SU-DHL-6 (cell line): ENCODE measurements around the gene ITGA1.

Experiments
- CTCF ChIP-seq: fragments of 200-600 bp; sonication (generic); IDR thresholded peaks from one replicate; pipeline ENCODE4 v1.5.1; 2017; ENCODE audit warnings: antibody characterized with exemption, mild to moderate bottlenecking, low read length, moderate library complexity; ENCODE audit not compliant: insufficient read depth, poor library complexity, severe bottlenecking
- EZH2phosphoT487 ChIP-seq: fragments of 200-600 bp; sonication (generic), shearing (Covaris generic); conservative IDR thresholded peaks from 2 replicates; pipeline ENCODE4 v1.6.1; 2018; ENCODE audit warnings: mild to moderate bottlenecking, antibody characterized with exemption, low read length, moderate library complexity, mixed read lengths

GRCh38 chr5:52883110-52883509 lies 95.4 kb downstream of the ITGA1 start:
- no peak for TF ChIP-seq CTCF
- no peak for TF ChIP-seq EZH2phosphoT487
